ENCODE results near the gene UGDH.

The UGDH gene

DNA sequence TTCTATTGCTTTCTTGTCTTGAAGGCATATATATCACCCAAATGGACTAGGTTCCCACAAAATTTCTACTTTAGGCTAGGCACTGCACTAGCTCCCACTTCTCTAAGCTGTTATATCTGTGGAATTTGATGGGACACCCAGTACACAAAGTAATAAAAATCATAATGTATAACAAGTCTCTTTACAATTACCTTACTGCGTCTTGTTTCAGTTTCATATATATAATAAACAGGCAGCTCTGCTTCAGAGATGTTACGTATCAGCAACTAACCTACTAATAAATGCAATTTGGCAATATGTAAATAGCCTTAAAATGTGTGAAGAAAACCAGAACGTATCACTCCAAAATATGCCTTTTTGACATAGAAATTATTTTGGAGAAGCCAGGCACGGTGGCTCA is 42.0 kb upstream of the UGDH start:
- H3K4me1 ChIP-seq (ENCODE audit: control insufficient read depth, insufficient read depth, low read depth, low read length) = no peaks in the 10 kb centered on the region
- no peaks in the 10 kb centered on the region for H3K9me3 ChIP-seq (ENCODE audit: control insufficient read depth, low read length)
- DNase-seq = no peak
- H3K4me3 ChIP-seq (ENCODE audit: insufficient read depth in 1 of 2, low read depth in 1 of 2, low read length in 2 of 2) = no peak overlapping the region
- no peak overlapping the region for H2AK5ac ChIP-seq (ENCODE audit: low read length, severe bottlenecking)
- H3K27me3 ChIP-seq (ENCODE audit: control insufficient read depth in 1 of 2, insufficient read depth in 1 of 2, low read length in 2 of 2) = no peaks in the 10 kb centered on the region
- H4K91ac ChIP-seq (ENCODE audit: low read length) = no peak overlapping the region
- no peak overlapping the region for H3K9ac ChIP-seq (ENCODE audit: low read length)
- no peak overlapping the region for H3K23ac ChIP-seq (ENCODE audit: low read length in 2 of 2)
- no peak overlapping the region for H3K27ac ChIP-seq (ENCODE audit: low read length, poor library complexity, severe bottlenecking)
- no peak overlapping the region for H3K4me2 ChIP-seq (ENCODE audit: low read length, poor library complexity, severe bottlenecking)
- no peak overlapping the region for H2BK15ac ChIP-seq (ENCODE audit: low read depth, poor library complexity, severe bottlenecking)
- H3K79me1 ChIP-seq (replicated peaks; ENCODE audit: low read length, poor library complexity, severe bottlenecking) = no peaks in the 10 kb centered on the region
- peak overlapping the region in 1 of 2 experiments; percentile 15 for H3K4ac ChIP-seq (ENCODE audit: low read depth in 1 of 2, low read length in 2 of 2)
- no peak overlapping the region for H3K14ac ChIP-seq (ENCODE audit: low read length in 2 of 2)
- WGBS = 89% methylated on average over 2 of the region's 4 CpGs
- H2AFZ ChIP-seq (ENCODE audit: low read depth, low read length) = no peak overlapping the region
- no peak overlapping the region for H2BK120ac ChIP-seq (ENCODE audit: low read depth, low read length)
- no peak overlapping the region for H2BK12ac ChIP-seq (ENCODE audit: low read length in 2 of 2)
- no peak overlapping the region for H2BK5ac ChIP-seq (ENCODE audit: low read depth, low read length, poor library complexity, severe bottlenecking)
- H3K18ac ChIP-seq (ENCODE audit: low read depth in 1 of 2, low read length in 2 of 2) = no peak overlapping the region
- H4K8ac ChIP-seq (ENCODE audit: low read length) = no peak overlapping the region
- H3K36me3 ChIP-seq (ENCODE audit: control insufficient read depth in 1 of 2, insufficient read depth in 2 of 2, low read depth in 1 of 2, low read length in 2 of 2) = peaks cover 10 to 50% of the 10 kb centered on the region in 2 experiments

- no peak overlapping the region for H2AK5ac ChIP-seq (ENCODE audit: low read length, severe bottlenecking)
- no peak overlapping the region for H3K14ac ChIP-seq (ENCODE audit: low read length in 2 of 2)
- H4K91ac ChIP-seq (ENCODE audit: low read length) = no peak overlapping the region
- H3K9ac ChIP-seq (ENCODE audit: low read length) = no peak overlapping the region
- no peaks in the 10 kb centered on the region for H3K79me1 ChIP-seq (replicated peaks; ENCODE audit: low read length, poor library complexity, severe bottlenecking)
- no peak overlapping the region for H3K23ac ChIP-seq (ENCODE audit: low read length in 2 of 2)
- H2AFZ ChIP-seq (ENCODE audit: low read depth, low read length) = no peak overlapping the region
- no peak overlapping the region for H4K8ac ChIP-seq (ENCODE audit: low read length)
- H3K27me3 ChIP-seq (ENCODE audit: control insufficient read depth in 1 of 2, insufficient read depth in 1 of 2, low read length in 2 of 2) = no peaks in the 10 kb centered on the region
- H3K4me1 ChIP-seq (ENCODE audit: control insufficient read depth, insufficient read depth, low read depth, low read length) = no peaks in the 10 kb centered on the region
- H2BK120ac ChIP-seq (ENCODE audit: low read depth, low read length) = no peak overlapping the region
- H3K18ac ChIP-seq (ENCODE audit: low read depth in 1 of 2, low read length in 2 of 2) = no peak overlapping the region
- no peak overlapping the region for H2BK15ac ChIP-seq (ENCODE audit: low read depth, poor library complexity, severe bottlenecking)
- H3K4me2 ChIP-seq (ENCODE audit: low read length, poor library complexity, severe bottlenecking) = no peak overlapping the region
- no peak overlapping the region for H2BK12ac ChIP-seq (ENCODE audit: low read length in 2 of 2)
- DNase-seq = no peak
- H3K36me3 ChIP-seq (ENCODE audit: control insufficient read depth in 1 of 2, insufficient read depth in 2 of 2, low read depth in 1 of 2, low read length in 2 of 2) = peaks cover 10 to 54% of the 10 kb centered on the region in 2 experiments
- no peak overlapping the region for H3K4me3 ChIP-seq (ENCODE audit: insufficient read depth in 1 of 2, low read depth in 1 of 2, low read length in 2 of 2)
- no peak overlapping the region for H3K27ac ChIP-seq (ENCODE audit: low read length, poor library complexity, severe bottlenecking)
- no peak overlapping the region for H2BK5ac ChIP-seq (ENCODE audit: low read depth, low read length, poor library complexity, severe bottlenecking)
- no peaks in the 10 kb centered on the region for H3K9me3 ChIP-seq (ENCODE audit: control insufficient read depth, low read length)
- no peak overlapping the region for H3K4ac ChIP-seq (ENCODE audit: low read depth in 1 of 2, low read length in 2 of 2)
- 90% methylated on average over 3 of the region's 3 CpGs for WGBS
Observed at GRCh38 chr4:39568805-39569204, 41.6 kb upstream of the UGDH start.

GRCh38 chr4:39565878-39566600 is 38.8 kb upstream of the UGDH start:
- Histone ChIP-seq H3K4me1 (ENCODE audit: control insufficient read depth, insufficient read depth, low read depth, low read length) (no peaks in the 10 kb centered on the region), H2BK120ac (ENCODE audit: low read depth, low read length) (no peak overlapping the region), H2BK5ac (ENCODE audit: low read depth, low read length, poor library complexity, severe bottlenecking) (no peak overlapping the region), H2BK15ac (ENCODE audit: low read depth, poor library complexity, severe bottlenecking) (no peak overlapping the region), H3K4me3 (ENCODE audit: insufficient read depth in 1 of 2, low read depth in 1 of 2, low read length in 2 of 2) (no peak overlapping the region), H2AK5ac (ENCODE audit: low read length, severe bottlenecking) (no peak overlapping the region), H3K23ac (ENCODE audit: low read length in 2 of 2) (no peak overlapping the region), H3K18ac (ENCODE audit: low read depth in 1 of 2, low read length in 2 of 2) (no peak overlapping the region), H3K79me1 (replicated peaks; ENCODE audit: low read length, poor library complexity, severe bottlenecking) (no peaks in the 10 kb centered on the region), H3K4me2 (ENCODE audit: low read length, poor library complexity, severe bottlenecking) (no peak overlapping the region), H3K9me3 (ENCODE audit: control insufficient read depth, low read length) (no peaks in the 10 kb centered on the region), H3K36me3 (ENCODE audit: control insufficient read depth in 1 of 2, insufficient read depth in 2 of 2, low read depth in 1 of 2, low read length in 2 of 2) (peaks cover 7 to 48% of the 10 kb centered on the region in 2 experiments), H2BK12ac (ENCODE audit: low read length in 2 of 2) (no peak overlapping the region), H3K9ac (ENCODE audit: low read length) (peak overlapping the region; percentile 45), H4K8ac (ENCODE audit: low read length) (no peak overlapping the region), H4K91ac (ENCODE audit: low read length) (no peak overlapping the region), H2AFZ (ENCODE audit: low read depth, low read length) (no peak overlapping the region), H3K27me3 (ENCODE audit: control insufficient read depth in 1 of 2, insufficient read depth in 1 of 2, low read length in 2 of 2) (no peaks in the 10 kb centered on the region), H3K4ac (ENCODE audit: low read depth in 1 of 2, low read length in 2 of 2) (no peak overlapping the region), H3K27ac (ENCODE audit: low read length, poor library complexity, severe bottlenecking) (peak overlapping the region; percentile 67), H3K14ac (ENCODE audit: low read length in 2 of 2) (no peak overlapping the region)
- WGBS = 59% methylated on average over 6 of the region's 6 CpGs
- DNase-seq = peak; percentile 94

DNA sequence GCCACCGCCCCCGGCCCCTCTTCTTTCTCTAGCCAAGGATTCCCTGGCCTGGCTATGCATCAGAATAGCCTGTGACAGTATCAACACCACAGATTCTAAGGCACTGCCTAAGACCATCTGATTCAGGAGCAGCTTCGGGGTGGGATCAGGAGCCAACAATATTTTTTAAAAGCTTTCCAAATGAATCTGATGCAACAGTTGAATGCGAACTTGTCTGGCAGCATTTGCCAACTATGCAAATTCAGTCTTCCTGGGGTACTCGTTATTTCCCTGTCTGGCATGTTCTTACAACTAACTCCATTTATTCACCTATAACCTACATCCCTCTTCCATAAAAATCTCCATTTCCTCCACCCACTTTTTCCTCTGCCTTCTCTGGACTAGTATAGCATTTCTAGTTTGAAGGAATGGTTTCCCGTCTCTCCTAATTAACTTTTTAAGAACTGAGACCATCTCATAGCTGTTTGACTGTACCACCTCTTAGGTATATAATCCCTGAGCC is 36.2 kb upstream of the UGDH start:
- no peak overlapping the region for H3K4me3 ChIP-seq (ENCODE audit: insufficient read depth in 1 of 2, low read depth in 1 of 2, low read length in 2 of 2)
- H3K27me3 ChIP-seq (ENCODE audit: control insufficient read depth in 1 of 2, insufficient read depth in 1 of 2, low read length in 2 of 2) = no peaks in the 10 kb centered on the region
- H2BK120ac ChIP-seq (ENCODE audit: low read depth, low read length) = no peak overlapping the region
- H3K27ac ChIP-seq (ENCODE audit: low read length, poor library complexity, severe bottlenecking) = no peak overlapping the region
- H2BK5ac ChIP-seq (ENCODE audit: low read depth, low read length, poor library complexity, severe bottlenecking) = no peak overlapping the region
- H2BK12ac ChIP-seq (ENCODE audit: low read length in 2 of 2) = no peak overlapping the region
- no peaks in the 10 kb centered on the region for H3K9me3 ChIP-seq (ENCODE audit: control insufficient read depth, low read length)
- no peak overlapping the region for H2BK15ac ChIP-seq (ENCODE audit: low read depth, poor library complexity, severe bottlenecking)
- H3K23ac ChIP-seq (ENCODE audit: low read length in 2 of 2) = no peak overlapping the region
- DNase-seq = no peak
- H3K36me3 ChIP-seq (ENCODE audit: control insufficient read depth in 1 of 2, insufficient read depth in 2 of 2, low read depth in 1 of 2, low read length in 2 of 2) = peaks cover 5 to 38% of the 10 kb centered on the region in 2 experiments
- no peak overlapping the region for H2AFZ ChIP-seq (ENCODE audit: low read depth, low read length)
- no peak overlapping the region for H4K91ac ChIP-seq (ENCODE audit: low read length)
- no peak overlapping the region for H3K18ac ChIP-seq (ENCODE audit: low read depth in 1 of 2, low read length in 2 of 2)
- no peak overlapping the region for H3K4ac ChIP-seq (ENCODE audit: low read depth in 1 of 2, low read length in 2 of 2)
- H3K4me2 ChIP-seq (ENCODE audit: low read length, poor library complexity, severe bottlenecking) = no peak overlapping the region
- H3K9ac ChIP-seq (ENCODE audit: low read length) = no peak overlapping the region
- peaks cover 4% of the 10 kb centered on the region for H3K79me1 ChIP-seq (replicated peaks; ENCODE audit: low read length, poor library complexity, severe bottlenecking)
- H3K14ac ChIP-seq (ENCODE audit: low read length in 2 of 2) = no peak overlapping the region
- H2AK5ac ChIP-seq (ENCODE audit: low read length, severe bottlenecking) = no peak overlapping the region
- no peaks in the 10 kb centered on the region for H3K4me1 ChIP-seq (ENCODE audit: control insufficient read depth, insufficient read depth, low read depth, low read length)
- WGBS = 93% methylated on average over 6 of the region's 6 CpGs
- no peak overlapping the region for H4K8ac ChIP-seq (ENCODE audit: low read length)

All from mesenchymal stem cell (in vitro differentiated cells and primary cell).